Measurements from ENCODE around the gene SETD4.

SETD4 gene

GRCh38 chr21:36034211-36034913 lies 26.0 kb downstream of the SETD4 start:
- Histone ChIP-seq H3K36me3 (ENCODE audit: control insufficient read depth, insufficient read depth, low read length) (peaks cover 10% of the 10 kb centered on the region), H3K27me3 (replicated peaks; ENCODE audit: control insufficient read depth, insufficient read depth, low read length) (no peaks in the 10 kb centered on the region), H3K4me3 (replicated peaks; ENCODE audit: low read depth, low read length) (no peak overlapping the region)
- TF ChIP-seq, protein P1, sequence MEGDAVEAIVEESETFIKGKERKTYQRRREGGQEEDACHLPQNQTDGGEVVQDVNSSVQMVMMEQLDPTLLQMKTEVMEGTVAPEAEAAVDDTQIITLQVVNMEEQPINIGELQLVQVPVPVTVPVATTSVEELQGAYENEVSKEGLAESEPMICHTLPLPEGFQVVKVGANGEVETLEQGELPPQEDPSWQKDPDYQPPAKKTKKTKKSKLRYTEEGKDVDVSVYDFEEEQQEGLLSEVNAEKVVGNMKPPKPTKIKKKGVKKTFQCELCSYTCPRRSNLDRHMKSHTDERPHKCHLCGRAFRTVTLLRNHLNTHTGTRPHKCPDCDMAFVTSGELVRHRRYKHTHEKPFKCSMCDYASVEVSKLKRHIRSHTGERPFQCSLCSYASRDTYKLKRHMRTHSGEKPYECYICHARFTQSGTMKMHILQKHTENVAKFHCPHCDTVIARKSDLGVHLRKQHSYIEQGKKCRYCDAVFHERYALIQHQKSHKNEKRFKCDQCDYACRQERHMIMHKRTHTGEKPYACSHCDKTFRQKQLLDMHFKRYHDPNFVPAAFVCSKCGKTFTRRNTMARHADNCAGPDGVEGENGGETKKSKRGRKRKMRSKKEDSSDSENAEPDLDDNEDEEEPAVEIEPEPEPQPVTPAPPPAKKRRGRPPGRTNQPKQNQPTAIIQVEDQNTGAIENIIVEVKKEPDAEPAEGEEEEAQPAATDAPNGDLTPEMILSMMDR (IDR thresholded peaks at IDR 0.05; ENCODE audit: insufficient read depth, low read length, poor library complexity, severe bottlenecking): no peak
- DNase-seq (ENCODE audit: extremely low read depth, insufficient read length): no peak

- H3K4me3 ChIP-seq (replicated peaks; ENCODE audit: low read depth, low read length): no peak overlapping the region
- no peak for DNase-seq (ENCODE audit: extremely low read depth, insufficient read length)
- peaks cover 3% of the 10 kb centered on the region for H3K36me3 ChIP-seq (ENCODE audit: control insufficient read depth, insufficient read depth, low read length)
- TF ChIP-seq, protein P1 (IDR thresholded peaks at IDR 0.05; ENCODE audit: insufficient read depth, low read length, poor library complexity, severe bottlenecking): no peak
- H3K27me3 ChIP-seq (replicated peaks; ENCODE audit: control insufficient read depth, insufficient read depth, low read length): no peaks in the 10 kb centered on the region
These were observed 27.5 kb downstream of the SETD4 start for GRCh38 chr21:36032647-36033406.

DNA sequence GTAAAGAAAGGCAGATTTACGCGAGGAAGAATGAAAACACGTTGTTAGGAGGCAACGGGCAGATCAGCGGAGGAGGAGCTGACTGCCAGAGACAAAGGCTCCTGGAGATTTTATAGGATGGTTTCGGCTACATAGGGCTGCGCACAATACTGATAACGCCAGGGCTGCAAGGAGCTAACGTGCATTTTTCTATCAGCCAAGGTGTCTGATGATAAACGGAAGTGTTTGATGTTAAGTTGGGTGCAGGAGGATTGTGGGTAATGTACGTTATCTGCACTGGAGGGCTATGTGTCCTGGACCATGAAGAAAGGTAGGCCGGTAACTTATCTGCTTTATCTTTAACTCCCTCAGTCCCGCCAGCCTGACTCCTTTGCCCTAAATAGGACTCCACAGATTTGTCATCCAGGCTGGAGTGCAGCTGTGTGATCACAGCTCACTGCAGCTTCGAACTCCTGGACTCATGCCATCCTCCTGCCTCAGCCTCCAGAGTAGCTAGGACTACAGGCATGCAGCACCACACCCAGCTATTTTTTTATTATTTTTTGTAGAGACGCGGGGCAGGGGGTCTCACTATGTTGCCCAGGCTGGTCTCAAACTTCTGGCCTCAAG lies 29.6 kb downstream of the SETD4 start:
- Histone ChIP-seq H3K4me3 (replicated peaks; ENCODE audit: low read depth, low read length) (no peak overlapping the region), H3K36me3 (ENCODE audit: control insufficient read depth, insufficient read depth, low read length) (peaks cover 3% of the 10 kb centered on the region), H3K27me3 (replicated peaks; ENCODE audit: control insufficient read depth, insufficient read depth, low read length) (no peaks in the 10 kb centered on the region)
- TF ChIP-seq, protein P1 (IDR thresholded peaks at IDR 0.05; ENCODE audit: insufficient read depth, low read length, poor library complexity, severe bottlenecking): no peak
- no peak for DNase-seq (ENCODE audit: extremely low read depth, insufficient read length)

- TF ChIP-seq, protein P1 (IDR thresholded peaks at IDR 0.05; ENCODE audit: insufficient read depth, low read length, poor library complexity, severe bottlenecking): no peak
These were observed 31.0 kb downstream of the SETD4 start for GRCh38 chr21:36029309-36029708.

GRCh38 chr21:36028127-36029069 lies 31.9 kb downstream of the SETD4 start:
- Histone ChIP-seq H3K36me3 (ENCODE audit: control insufficient read depth, insufficient read depth, low read length) (no peaks in the 10 kb centered on the region), H3K27me3 (replicated peaks; ENCODE audit: control insufficient read depth, insufficient read depth, low read length) (no peaks in the 10 kb centered on the region; the same call in 1 of the 2 replicates), H3K4me3 (replicated peaks; ENCODE audit: low read depth, low read length) (no peak overlapping the region)
- TF ChIP-seq, protein P1 (IDR thresholded peaks at IDR 0.05; ENCODE audit: insufficient read depth, low read length, poor library complexity, severe bottlenecking): peak; percentile 90
- peak; percentile 37 for DNase-seq (ENCODE audit: extremely low read depth, insufficient read length)

More at GRCh38 chr21:36029309-36029708, 31.0 kb downstream of the SETD4 start:
- Histone ChIP-seq H3K4me3 (replicated peaks; ENCODE audit: low read depth, low read length) (no peak overlapping the region), H3K36me3 (ENCODE audit: control insufficient read depth, insufficient read depth, low read length) (no peaks in the 10 kb centered on the region), H3K27me3 (replicated peaks; ENCODE audit: control insufficient read depth, insufficient read depth, low read length) (no peaks in the 10 kb centered on the region; the same call in 1 of the 2 replicates)
- no peak for DNase-seq (ENCODE audit: extremely low read depth, insufficient read length)

Data from GM06990 (cell line).